ENCODE data around the gene PKNOX2.
A peak's percentile ranks its signal among the peaks of the same experiment; 100 is the strongest.

PKNOX2 gene

DNA sequence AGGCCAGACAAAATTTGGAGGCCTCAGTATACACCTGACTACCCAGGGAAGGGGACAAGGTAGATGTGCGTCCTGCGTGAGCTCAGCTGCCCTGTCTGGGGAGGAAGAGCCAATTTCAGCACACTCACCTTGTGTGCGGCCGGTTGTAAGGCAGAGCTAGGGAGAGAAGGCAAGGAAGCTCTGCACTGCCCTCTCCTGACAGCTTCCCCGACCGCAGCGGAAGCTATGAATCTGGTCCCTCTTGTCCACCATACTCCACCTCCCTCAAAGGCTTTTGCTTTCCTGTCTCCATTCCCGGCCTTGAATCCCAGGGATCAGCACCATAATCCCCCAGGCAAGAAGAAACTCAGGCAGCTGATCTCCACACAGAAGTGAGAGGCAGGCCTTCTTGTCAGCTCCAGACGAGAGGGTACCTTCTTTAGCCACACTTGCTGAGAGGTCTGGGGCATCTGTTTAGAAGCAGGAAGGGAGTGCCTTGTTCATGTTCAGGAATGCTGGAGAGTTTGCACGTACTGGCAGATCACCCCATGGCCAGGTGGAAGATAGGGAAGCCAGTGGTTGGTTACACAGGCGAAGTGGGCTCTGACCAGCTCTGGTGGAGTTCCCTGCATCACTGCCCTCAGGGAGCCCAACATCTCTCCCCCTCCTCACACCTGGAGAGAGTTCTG is 269.0 kb downstream of the PKNOX2 start:
- no peak overlapping the region for H3K4me3 ChIP-seq (ENCODE audit: low read depth, low read length)
- peak; percentile 58 for TF ChIP-seq CTCF (IDR thresholded peaks at IDR 0.05; ENCODE audit: borderline replicate concordance, insufficient read depth, low read depth, low read length)

- no peak overlapping the region for H3K4me3 ChIP-seq (ENCODE audit: low read depth, low read length)
These were observed 271.1 kb downstream of the PKNOX2 start for GRCh38 chr11:125435461-125436238.

DNA sequence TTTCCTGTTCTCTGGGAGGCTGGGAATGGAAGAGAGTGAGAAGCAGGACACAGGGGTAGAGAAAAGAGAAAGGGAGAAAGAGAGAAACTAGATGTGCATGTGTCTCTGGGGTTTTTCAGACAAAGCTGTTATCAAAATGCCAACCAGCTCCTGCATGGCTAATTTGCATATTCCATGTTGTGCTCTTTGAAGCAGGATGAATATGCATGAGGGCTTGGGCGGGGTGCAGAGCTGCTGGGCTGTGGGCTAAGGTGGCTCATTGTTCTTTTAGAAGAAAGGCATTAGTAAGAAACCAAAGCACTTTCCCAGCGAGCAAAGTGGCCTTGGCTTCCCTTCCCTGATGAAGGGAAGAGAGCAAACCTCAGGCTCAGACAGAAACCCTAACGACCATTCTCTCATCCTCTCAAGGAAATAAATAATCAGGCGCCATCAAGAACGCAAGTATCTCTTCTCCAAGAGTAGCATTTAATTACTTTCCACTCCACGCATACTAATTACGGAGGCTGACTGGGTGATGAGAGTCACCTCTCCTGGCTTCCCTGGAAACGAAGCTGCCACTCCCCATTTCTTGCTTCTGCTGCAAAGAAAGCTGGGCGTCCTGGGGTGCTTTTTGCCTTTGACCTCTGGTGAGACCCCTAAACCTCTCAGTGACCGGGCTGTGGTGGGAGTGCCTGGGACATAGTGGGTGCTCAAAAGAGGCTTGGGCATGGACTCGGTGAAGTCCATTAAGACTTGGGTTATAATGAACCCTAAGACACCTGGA is 277.3 kb downstream of the PKNOX2 start:
- TF ChIP-seq CTCF (IDR thresholded peaks at IDR 0.05; ENCODE audit: borderline replicate concordance, insufficient read depth, low read depth, low read length) = no peak

More at GRCh38 chr11:125435461-125436238, 271.1 kb downstream of the PKNOX2 start:
- no peak for TF ChIP-seq CTCF (IDR thresholded peaks at IDR 0.05; ENCODE audit: borderline replicate concordance, insufficient read depth, low read depth, low read length)

GRCh38 chr11:125442946-125443345 is 278.4 kb downstream of the PKNOX2 start:
- H3K4me3 ChIP-seq (ENCODE audit: low read depth, low read length) = no peak overlapping the region
- TF ChIP-seq CTCF (IDR thresholded peaks at IDR 0.05; ENCODE audit: borderline replicate concordance, insufficient read depth, low read depth, low read length) = no peak

More for the DNA sequence above, 277.3 kb downstream of the PKNOX2 start:
- no peak overlapping the region for H3K4me3 ChIP-seq (ENCODE audit: low read depth, low read length)

GRCh38 chr11:125443767-125444311 is 279.3 kb downstream of the PKNOX2 start:
- no peak overlapping the region for H3K4me3 ChIP-seq (ENCODE audit: low read depth, low read length)
- no peak for TF ChIP-seq CTCF (IDR thresholded peaks at IDR 0.05; ENCODE audit: borderline replicate concordance, insufficient read depth, low read depth, low read length)

GRCh38 chr11:125445731-125446130 is 281.2 kb downstream of the PKNOX2 start:
- TF ChIP-seq CTCF (IDR thresholded peaks at IDR 0.05; ENCODE audit: borderline replicate concordance, insufficient read depth, low read depth, low read length) = no peak

More at GRCh38 chr11:125445731-125446130, 281.2 kb downstream of the PKNOX2 start:
- no peak overlapping the region for H3K4me3 ChIP-seq (ENCODE audit: low read depth, low read length)

Measured in GM12875 (cell line).